ENCODE data around the gene MYLK4. TPM values are rescaled to one million over a fixed set of nuclear protein-coding genes. Genes with fewer than 3 reads are reported as not detected.

MYLK4 gene
- polyA plus RNA-seq, 1 donor from 2014 or later = 1.3 TPM

- Histone ChIP-seq H3K4me2 (ENCODE audit: low read length) (no peak overlapping the region), H2AFZ (ENCODE audit: low read depth, low read length) (no peak overlapping the region)
These were observed 19.3 kb downstream of the MYLK4 start for GRCh38 chr6:2731281-2731909.

More at GRCh38 chr6:2731281-2731909, 19.3 kb downstream of the MYLK4 start:
- H4K20me1 ChIP-seq (ENCODE audit: insufficient read depth) = no peaks in the 10 kb centered on the region
- no peaks in the 10 kb centered on the region for H3K36me3 ChIP-seq (ENCODE audit: insufficient read depth, low read length)
- H3K9me3 ChIP-seq (ENCODE audit: low read length) = no peaks in the 10 kb centered on the region
- no peak overlapping the region for H3K4me3 ChIP-seq (ENCODE audit: low read length)
- H3K27ac ChIP-seq (ENCODE audit: low read length) = no peak overlapping the region
- no peak overlapping the region for H3K9ac ChIP-seq (ENCODE audit: low read length)
- H3K9me2 ChIP-seq (ENCODE audit: insufficient read depth, low read length) = no peaks in the 10 kb centered on the region
- H3F3A ChIP-seq (ENCODE audit: insufficient read depth, low read length, poor library complexity, severe bottlenecking) = no peaks in the 10 kb centered on the region
- H3K27me3 ChIP-seq (ENCODE audit: insufficient read depth, low read depth, low read length) = no peaks in the 10 kb centered on the region
- TF ChIP-seq SMC3 (conservative IDR thresholded peaks at IDR 0.05; ENCODE audit: poor library complexity) = no peak
- no peak for TF ChIP-seq POLR2AphosphoS5 (IDR thresholded peaks at IDR 0.05)
- no peak for TF ChIP-seq TAF1 (IDR thresholded peaks at IDR 0.05; ENCODE audit: low read depth)
- no peak for TF ChIP-seq REST (IDR thresholded peaks at IDR 0.05; ENCODE audit: borderline replicate concordance)
- TF ChIP-seq EZH2 (IDR thresholded peaks at IDR 0.05; ENCODE audit: borderline replicate concordance, insufficient read depth, low read length, poor library complexity, severe bottlenecking) = no peak
- no peak for TF ChIP-seq MXI1 (conservative IDR thresholded peaks at IDR 0.05; ENCODE audit: poor library complexity, severe bottlenecking)
- no peak for TF ChIP-seq RAD21 (conservative IDR thresholded peaks at IDR 0.05)
- TF ChIP-seq CTCF (IDR thresholded peaks at IDR 0.05; ENCODE audit: poor library complexity, severe bottlenecking) = no peak
- no peak for TF ChIP-seq EP300 (conservative IDR thresholded peaks at IDR 0.05; ENCODE audit: poor library complexity, severe bottlenecking)
- H3K79me2 ChIP-seq (replicated peaks; ENCODE audit: insufficient read depth, low read length) = no peaks in the 10 kb centered on the region
